Stimulated activated naive B cell treated with anti-CD40 and anti-IgM and Interleukin-4, amounts not matched to agents 10 μg/mL and 1 μg/mL and 100 μg/mL, for 72 hours (primary cell): ENCODE data around the gene PLAC8.
"Not testable (repeated sequence)": the region's sequence is repeated elsewhere in the genome, so short reads cannot be mapped to it uniquely, and the experiment has no call there.

Experiments
- ATAC-seq, 2 donors: fragments of 150-1000 bp; cut with Tn5 transposase; replicated peaks; 2 replicates each; pipeline ENCODE4 v1.10.0; 2021; ENCODE audit warnings: moderate library complexity in 1 of 2
- DNase-seq: peaks from one replicate; pipeline ENCODE4 v3.0.0; 2021
- H3K27ac Mint-ChIP-seq: one replicate; pipeline ENCODE4 v1.8.0; 2022; ENCODE audit warnings: mild to moderate bottlenecking, mixed read lengths
- H3K27me3 Mint-ChIP-seq, 2 donors: one replicate each; pipeline ENCODE4 v1.8.0; 2022; ENCODE audit warnings: mixed read lengths in 2 of 2
- H3K36me3 Mint-ChIP-seq, 2 donors: one replicate each; pipeline ENCODE4 v1.8.0; 2022; ENCODE audit warnings: mixed read lengths in 2 of 2, mild to moderate bottlenecking in 1 of 2
- H3K4me1 Mint-ChIP-seq, 2 donors: one replicate each; pipeline ENCODE4 v1.8.0; 2022; ENCODE audit warnings: mixed read lengths in 2 of 2, mild to moderate bottlenecking in 1 of 2
- H3K4me3 Mint-ChIP-seq, 2 donors: one replicate each; pipeline ENCODE4 v1.8.0; 2022; ENCODE audit warnings: mild to moderate bottlenecking in 2 of 2, mixed read lengths in 2 of 2, moderate library complexity in 1 of 2
- H3K9me3 Mint-ChIP-seq, 2 donors: one replicate each; pipeline ENCODE4 v1.8.0; 2022; ENCODE audit warnings: mixed read lengths in 2 of 2, mild to moderate bottlenecking in 1 of 2

PLAC8 gene

GRCh38 chr4:83071116-83071515, 43.4 kb downstream of the PLAC8 start:
- no peak for ATAC-seq
- peaks cover 32 to 42% of the 10 kb centered on the region in 2 donors for H3K36me3 Mint-ChIP-seq

GRCh38 chr4:83067058-83067639, 47.4 kb downstream of the PLAC8 start:
- Mint-ChIP-seq H3K4me1 (peaks cover 2 to 10% of the 10 kb centered on the region in 2 donors), H3K27ac (no peak overlapping the region)

More at GRCh38 chr4:83071116-83071515, 43.4 kb downstream of the PLAC8 start:
- Mint-ChIP-seq H3K27me3 (no peaks in the 10 kb centered on the region), H3K4me1 (peaks cover 8 to 23% of the 10 kb centered on the region in 2 donors), H3K27ac (peak overlapping the region; percentile 69), H3K4me3 (no peak overlapping the region), H3K9me3 (no peaks in the 10 kb centered on the region)
- DNase-seq = no peak

GRCh38 chr4:83065266-83065665, 49.3 kb downstream of the PLAC8 start:
- no peak overlapping the region for H3K4me3 Mint-ChIP-seq
- no peaks in the 10 kb centered on the region for H3K9me3 Mint-ChIP-seq
- ATAC-seq (no peak), DNase-seq (no peak)
- H3K27me3 Mint-ChIP-seq = no peaks in the 10 kb centered on the region
- H3K4me1 Mint-ChIP-seq = peaks cover 2 to 10% of the 10 kb centered on the region in 2 donors
- peaks cover 26 to 34% of the 10 kb centered on the region in 2 donors for H3K36me3 Mint-ChIP-seq
- no peak overlapping the region for H3K27ac Mint-ChIP-seq

More at GRCh38 chr4:83067058-83067639, 47.4 kb downstream of the PLAC8 start:
- no peaks in the 10 kb centered on the region for H3K27me3 Mint-ChIP-seq
- DNase-seq (no peak), ATAC-seq (no peak)
- H3K36me3 Mint-ChIP-seq = peaks cover 31 to 42% of the 10 kb centered on the region in 2 donors
- no peaks in the 10 kb centered on the region for H3K9me3 Mint-ChIP-seq
- no peak overlapping the region for H3K4me3 Mint-ChIP-seq

GRCh38 chr4:83062739-83063138, 51.8 kb downstream of the PLAC8 start:
- DNase-seq (no peak), ATAC-seq (no peak)
- Mint-ChIP-seq H3K4me3 (no peak overlapping the region), H3K27ac (no peak overlapping the region), H3K27me3 (no peaks in the 10 kb centered on the region), H3K4me1 (peaks cover 2 to 5% of the 10 kb centered on the region in 2 donors), H3K36me3 (peaks cover 17 to 30% of the 10 kb centered on the region in 2 donors), H3K9me3 (no peaks in the 10 kb centered on the region)

- no peaks in the 10 kb centered on the region for H3K4me1 Mint-ChIP-seq
- H3K9me3 Mint-ChIP-seq = no peaks in the 10 kb centered on the region
- ATAC-seq (peak in 1 of 2 donors; percentile 31), DNase-seq (no peak)
- peaks cover 21 to 36% of the 10 kb centered on the region in 2 donors for H3K36me3 Mint-ChIP-seq
- no peak overlapping the region for H3K4me3 Mint-ChIP-seq
- no peak overlapping the region for H3K27ac Mint-ChIP-seq
- H3K27me3 Mint-ChIP-seq = no peaks in the 10 kb centered on the region
Measured at GRCh38 chr4:83054928-83055327, 59.6 kb downstream of the PLAC8 start.

- not testable (repeated sequence) for DNase-seq, H3K4me3 Mint-ChIP-seq, H3K9me3 Mint-ChIP-seq, ATAC-seq, H3K4me1 Mint-ChIP-seq, H3K27me3 Mint-ChIP-seq
- H3K36me3 Mint-ChIP-seq = peaks cover 21 to 29% of the 10 kb centered on the region in 2 donors
- H3K27ac Mint-ChIP-seq = peak overlapping the region; percentile 48
Measured at GRCh38 chr4:83048781-83049180, 65.7 kb downstream of the PLAC8 start.

- ATAC-seq = no peak
- no peaks in the 10 kb centered on the region for H3K4me1 Mint-ChIP-seq
Measured at GRCh38 chr4:83046693-83047473, 67.6 kb downstream of the PLAC8 start.

GRCh38 chr4:83043801-83044407, 70.6 kb downstream of the PLAC8 start:
- Mint-ChIP-seq H3K36me3 (peaks cover 4 to 10% of the 10 kb centered on the region in 2 donors), H3K27ac (no peak overlapping the region), H3K9me3 (no peaks in the 10 kb centered on the region), H3K4me3 (no peak overlapping the region), H3K4me1 (peaks cover 7 to 17% of the 10 kb centered on the region in 2 donors), H3K27me3 (no peaks in the 10 kb centered on the region)
- ATAC-seq = no peak
- DNase-seq = no peak

More at GRCh38 chr4:83046693-83047473, 67.6 kb downstream of the PLAC8 start:
- H3K4me3 Mint-ChIP-seq = no peak overlapping the region
- no peak for DNase-seq
- H3K27ac Mint-ChIP-seq = no peak overlapping the region
- H3K36me3 Mint-ChIP-seq = peaks cover 12 to 21% of the 10 kb centered on the region in 2 donors
- H3K27me3 Mint-ChIP-seq = no peaks in the 10 kb centered on the region
- H3K9me3 Mint-ChIP-seq = no peaks in the 10 kb centered on the region

- H3K27me3 Mint-ChIP-seq, H3K9me3 Mint-ChIP-seq, DNase-seq, H3K4me3 Mint-ChIP-seq, ATAC-seq: not testable (repeated sequence)
- H3K4me1 Mint-ChIP-seq = peaks cover 7 to 24% of the 10 kb centered on the region in 2 donors
- H3K36me3 Mint-ChIP-seq = peaks cover 5 to 10% of the 10 kb centered on the region in 2 donors
- H3K27ac Mint-ChIP-seq = peak overlapping the region; percentile 14
Measured at GRCh38 chr4:83043157-83043556, 71.4 kb downstream of the PLAC8 start.

- Mint-ChIP-seq H3K4me1 (peaks cover 13 to 42% of the 10 kb centered on the region in 2 donors), H3K27ac (no peak overlapping the region), H3K9me3 (no peaks in the 10 kb centered on the region), H3K36me3 (peaks cover 5 to 10% of the 10 kb centered on the region in 2 donors), H3K27me3 (no peaks in the 10 kb centered on the region), H3K4me3 (no peak overlapping the region)
- no peak for DNase-seq
- ATAC-seq = no peak
Measured at GRCh38 chr4:83040269-83040668, 74.3 kb downstream of the PLAC8 start.
